ENCODE measurements around the gene DDX41. TPM values are rescaled to one million over a fixed set of nuclear protein-coding genes. Genes with fewer than 3 reads are reported as not detected.

DDX41 gene
- polyA plus RNA-seq, 3 donors = 44.9 to 178 (median 70.3) TPM

- intact Hi-C loops (cut with micrococcal nuclease) = no loop called here
- Histone ChIP-seq H3K9ac (ENCODE audit: insufficient read depth, low read length, poor library complexity, severe bottlenecking) (peak overlapping the region; percentile 5), H3K27me3 (ENCODE audit: control insufficient read depth in 2 of 2, insufficient read depth in 2 of 2, low read length in 2 of 2) (peaks cover 0 to 13% of the 10 kb centered on the region in 2 donors), H2AFZ (ENCODE audit: insufficient read depth, low read depth, low read length, poor library complexity, severe bottlenecking) (no peak overlapping the region), H3K9me3 (replicated peaks in 1 of 2; ENCODE audit: control insufficient read depth in 1 of 2, insufficient read depth in 1 of 2, low read length in 2 of 2) (no peaks in the 10 kb centered on the region), H3K4me1 (ENCODE audit: control insufficient read depth in 1 of 2, insufficient read depth in 2 of 2, low read length in 2 of 2) (peaks cover 44 to 52% of the 10 kb centered on the region in 2 donors), H4K20me1 (ENCODE audit: insufficient read depth, low read length) (peaks cover 27% of the 10 kb centered on the region), H3K27ac (ENCODE audit: low read depth in 1 of 2, low read length in 2 of 2) (peak overlapping the region; percentile 5 to 13), H3K4me3 (replicated peaks in 1 of 3; ENCODE audit: low read depth in 2 of 3, low read length in 3 of 3) (peak overlapping the region in 1 of 3 experiments; percentile 32), H3K36me3 (replicated peaks in 1 of 2; ENCODE audit: control insufficient read depth in 1 of 2, insufficient read depth in 2 of 2, low read length in 2 of 2) (peaks cover 15 to 26% of the 10 kb centered on the region in 2 donors), H3K4me2 (replicated peaks; ENCODE audit: extremely low read depth, low read length, poor library complexity, severe bottlenecking) (peak overlapping the region; percentile 27), H3K79me2 (ENCODE audit: insufficient read depth, low read length) (no peaks in the 10 kb centered on the region)
- WGBS (ENCODE audit: insufficient coverage) = 37% methylated on average over 14 of the region's 14 CpGs
- Mint-ChIP-seq H3K27me3 (ENCODE audit: low read depth in 3 of 3) (peaks cover 24 to 44% (median 26%) of the 10 kb centered on the region in 3 donors), H3K4me3 (peak overlapping the region; percentile 37 to 59), H3K36me3 (peaks cover 34 to 39% of the 10 kb centered on the region in 2 donors), H3K4me1 (peaks cover 51% of the 10 kb centered on the region), H3K27ac (peak overlapping the region; percentile 69 to 92 (median 89)), H3K9me3 (peaks cover 0 to 12% (median 0%) of the 10 kb centered on the region in 7 donors)
- TF ChIP-seq, protein P1, sequence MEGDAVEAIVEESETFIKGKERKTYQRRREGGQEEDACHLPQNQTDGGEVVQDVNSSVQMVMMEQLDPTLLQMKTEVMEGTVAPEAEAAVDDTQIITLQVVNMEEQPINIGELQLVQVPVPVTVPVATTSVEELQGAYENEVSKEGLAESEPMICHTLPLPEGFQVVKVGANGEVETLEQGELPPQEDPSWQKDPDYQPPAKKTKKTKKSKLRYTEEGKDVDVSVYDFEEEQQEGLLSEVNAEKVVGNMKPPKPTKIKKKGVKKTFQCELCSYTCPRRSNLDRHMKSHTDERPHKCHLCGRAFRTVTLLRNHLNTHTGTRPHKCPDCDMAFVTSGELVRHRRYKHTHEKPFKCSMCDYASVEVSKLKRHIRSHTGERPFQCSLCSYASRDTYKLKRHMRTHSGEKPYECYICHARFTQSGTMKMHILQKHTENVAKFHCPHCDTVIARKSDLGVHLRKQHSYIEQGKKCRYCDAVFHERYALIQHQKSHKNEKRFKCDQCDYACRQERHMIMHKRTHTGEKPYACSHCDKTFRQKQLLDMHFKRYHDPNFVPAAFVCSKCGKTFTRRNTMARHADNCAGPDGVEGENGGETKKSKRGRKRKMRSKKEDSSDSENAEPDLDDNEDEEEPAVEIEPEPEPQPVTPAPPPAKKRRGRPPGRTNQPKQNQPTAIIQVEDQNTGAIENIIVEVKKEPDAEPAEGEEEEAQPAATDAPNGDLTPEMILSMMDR (IDR thresholded peaks at IDR 0.05) = no peak
- peak in 1 of 3 donors; percentile 40 for DNase-seq
Measured at GRCh38 chr5:177479774-177480173, 37.0 kb downstream of the DDX41 start.

GRCh38 chr5:177478711-177479646 is 37.8 kb downstream of the DDX41 start:
- peak overlapping the region; percentile 53 to 79 for H3K4me3 Mint-ChIP-seq
- Histone ChIP-seq H3K4me2 (replicated peaks; ENCODE audit: extremely low read depth, low read length, poor library complexity, severe bottlenecking) (peak overlapping the region; percentile 27), H4K20me1 (ENCODE audit: insufficient read depth, low read length) (peaks cover 26% of the 10 kb centered on the region), H3K9ac (ENCODE audit: insufficient read depth, low read length, poor library complexity, severe bottlenecking) (peak overlapping the region; percentile 5), H3K4me3 (replicated peaks in 1 of 3; ENCODE audit: low read depth in 2 of 3, low read length in 3 of 3) (peak overlapping the region in 1 of 3 experiments; percentile 32), H3K79me2 (ENCODE audit: insufficient read depth, low read length) (no peaks in the 10 kb centered on the region), H3K27ac (ENCODE audit: low read depth in 1 of 2, low read length in 2 of 2) (peak overlapping the region; percentile 5 to 13), H3K4me1 (ENCODE audit: control insufficient read depth in 1 of 2, insufficient read depth in 2 of 2, low read length in 2 of 2) (peaks cover 48 to 56% of the 10 kb centered on the region in 2 donors), H3K9me3 (replicated peaks in 1 of 2; ENCODE audit: control insufficient read depth in 1 of 2, insufficient read depth in 1 of 2, low read length in 2 of 2) (no peaks in the 10 kb centered on the region), H3K27me3 (ENCODE audit: control insufficient read depth in 2 of 2, insufficient read depth in 2 of 2, low read length in 2 of 2) (peaks cover 4 to 21% of the 10 kb centered on the region in 2 donors), H3K36me3 (replicated peaks in 1 of 2; ENCODE audit: control insufficient read depth in 1 of 2, insufficient read depth in 2 of 2, low read length in 2 of 2) (peaks cover 13 to 18% of the 10 kb centered on the region in 2 donors), H2AFZ (ENCODE audit: insufficient read depth, low read depth, low read length, poor library complexity, severe bottlenecking) (no peak overlapping the region)
- peaks cover 30 to 35% of the 10 kb centered on the region in 2 donors for H3K36me3 Mint-ChIP-seq
- intact Hi-C loops (cut with micrococcal nuclease) = no loop called here
- peak; percentile 79 to 92 (median 84) for DNase-seq
- peaks cover 29 to 46% (median 31%) of the 10 kb centered on the region in 3 donors for H3K27me3 Mint-ChIP-seq (ENCODE audit: low read depth in 3 of 3)
- H3K27ac Mint-ChIP-seq = peak overlapping the region; percentile 69 to 92 (median 89)
- peaks cover 58% of the 10 kb centered on the region for H3K4me1 Mint-ChIP-seq
- TF ChIP-seq, protein P1 (IDR thresholded peaks at IDR 0.05) = no peak
- peaks cover 0 to 12% (median 3%) of the 10 kb centered on the region in 7 donors for H3K9me3 Mint-ChIP-seq
- WGBS (ENCODE audit: insufficient coverage) = 19% methylated on average over 15 of the region's 18 CpGs

Measured in CD14-positive monocyte (primary cell).